ENCODE data around the gene LMO7.

Gene LMO7

GRCh38 chr13:75763512-75763911 is 127.4 kb downstream of the LMO7 start:
- no peak overlapping the region for H3K9ac ChIP-seq (ENCODE audit: low read length)
- no peak overlapping the region for H3K4me3 ChIP-seq (ENCODE audit: low read depth in 1 of 2, low read length in 2 of 2)
- no peak overlapping the region for H3K27ac ChIP-seq (ENCODE audit: low read depth, low read length)
- no peaks in the 10 kb centered on the region for H3K4me1 ChIP-seq (ENCODE audit: insufficient read depth, low read length)
- H3K9me3 ChIP-seq (ENCODE audit: low read length), result no peaks in the 10 kb centered on the region
- no peaks in the 10 kb centered on the region for H3K36me3 ChIP-seq (ENCODE audit: insufficient read depth, low read length)
- no peaks in the 10 kb centered on the region for H3K27me3 ChIP-seq (ENCODE audit: control insufficient read depth in 1 of 2, insufficient read depth in 2 of 2, low read length in 2 of 2)

DNA sequence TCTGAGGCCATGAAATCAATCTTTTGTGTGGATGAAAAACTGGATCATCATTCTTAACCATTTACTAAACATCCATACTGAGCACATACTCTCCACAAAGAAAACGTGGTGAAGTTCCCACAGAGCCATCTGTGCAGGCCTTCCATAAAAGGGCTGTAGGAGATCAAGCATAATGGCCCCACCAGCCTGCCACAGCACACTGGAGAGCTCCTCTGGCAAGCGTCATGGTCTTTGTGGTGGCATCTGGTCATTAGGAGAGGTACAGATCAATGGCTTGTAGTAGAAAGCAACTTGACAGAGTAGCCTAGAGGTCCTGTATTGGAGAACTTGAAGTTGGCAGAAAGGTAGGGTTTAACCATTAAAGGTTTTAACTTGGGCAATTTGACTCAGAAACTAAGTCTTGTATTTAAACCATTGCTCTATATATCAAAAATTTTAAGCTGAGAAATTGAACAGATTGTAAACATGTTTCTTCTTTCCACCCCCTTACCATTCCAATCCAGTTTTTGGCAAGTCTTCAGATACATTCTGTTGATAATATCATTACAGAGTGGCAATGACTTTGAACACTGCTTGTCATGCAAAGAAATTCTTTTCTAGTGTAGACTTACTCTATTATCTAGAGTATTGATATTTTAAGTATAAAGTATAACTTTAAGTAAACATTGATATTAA is 128.3 kb downstream of the LMO7 start:
- H3K27ac ChIP-seq (ENCODE audit: low read depth, low read length), result no peak overlapping the region
- H3K36me3 ChIP-seq (ENCODE audit: insufficient read depth, low read length), result no peaks in the 10 kb centered on the region
- H3K27me3 ChIP-seq (ENCODE audit: control insufficient read depth in 1 of 2, insufficient read depth in 2 of 2, low read length in 2 of 2), result no peaks in the 10 kb centered on the region
- H3K4me3 ChIP-seq (ENCODE audit: low read depth in 1 of 2, low read length in 2 of 2), result no peak overlapping the region
- H3K4me1 ChIP-seq (ENCODE audit: insufficient read depth, low read length), result no peaks in the 10 kb centered on the region
- H3K9ac ChIP-seq (ENCODE audit: low read length), result no peak overlapping the region
- no peaks in the 10 kb centered on the region for H3K9me3 ChIP-seq (ENCODE audit: low read length)

- Histone ChIP-seq H3K4me3 (ENCODE audit: low read depth in 1 of 2, low read length in 2 of 2) (no peak overlapping the region), H3K9me3 (ENCODE audit: low read length) (no peaks in the 10 kb centered on the region), H3K9ac (ENCODE audit: low read length) (no peak overlapping the region), H3K27me3 (ENCODE audit: control insufficient read depth in 1 of 2, insufficient read depth in 2 of 2, low read length in 2 of 2) (no peaks in the 10 kb centered on the region), H3K27ac (ENCODE audit: low read depth, low read length) (no peak overlapping the region), H3K4me1 (ENCODE audit: insufficient read depth, low read length) (no peaks in the 10 kb centered on the region), H3K36me3 (ENCODE audit: insufficient read depth, low read length) (no peaks in the 10 kb centered on the region)
Measured at GRCh38 chr13:75764926-75765310, 128.8 kb downstream of the LMO7 start.

DNA sequence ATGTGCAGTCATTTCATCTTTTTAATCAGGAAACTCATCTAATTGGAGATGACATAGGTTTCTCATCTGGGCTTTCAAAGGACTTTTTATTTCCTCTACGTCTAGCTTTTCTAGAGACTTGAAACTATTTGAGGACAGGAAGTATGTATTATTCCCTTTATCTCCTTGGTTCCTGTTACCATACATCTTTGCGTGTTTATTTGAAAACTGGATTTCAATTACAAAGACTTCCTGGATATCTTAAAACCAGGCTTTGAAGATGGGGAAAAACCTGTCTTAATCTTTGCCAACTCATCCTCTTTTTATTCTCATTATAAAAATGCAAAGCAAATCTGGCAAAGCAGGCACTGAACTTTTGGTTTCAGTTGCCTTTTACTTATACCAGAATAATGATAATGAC is 130.5 kb downstream of the LMO7 start:
- H3K9me3 ChIP-seq (ENCODE audit: low read length), result no peaks in the 10 kb centered on the region
- H3K4me3 ChIP-seq (ENCODE audit: low read depth in 1 of 2, low read length in 2 of 2), result no peak overlapping the region
- no peak overlapping the region for H3K9ac ChIP-seq (ENCODE audit: low read length)
- no peaks in the 10 kb centered on the region for H3K4me1 ChIP-seq (ENCODE audit: insufficient read depth, low read length)
- H3K27ac ChIP-seq (ENCODE audit: low read depth, low read length), result no peak overlapping the region
- no peaks in the 10 kb centered on the region for H3K36me3 ChIP-seq (ENCODE audit: insufficient read depth, low read length)
- H3K27me3 ChIP-seq (ENCODE audit: control insufficient read depth in 1 of 2, insufficient read depth in 2 of 2, low read length in 2 of 2), result no peaks in the 10 kb centered on the region

DNA sequence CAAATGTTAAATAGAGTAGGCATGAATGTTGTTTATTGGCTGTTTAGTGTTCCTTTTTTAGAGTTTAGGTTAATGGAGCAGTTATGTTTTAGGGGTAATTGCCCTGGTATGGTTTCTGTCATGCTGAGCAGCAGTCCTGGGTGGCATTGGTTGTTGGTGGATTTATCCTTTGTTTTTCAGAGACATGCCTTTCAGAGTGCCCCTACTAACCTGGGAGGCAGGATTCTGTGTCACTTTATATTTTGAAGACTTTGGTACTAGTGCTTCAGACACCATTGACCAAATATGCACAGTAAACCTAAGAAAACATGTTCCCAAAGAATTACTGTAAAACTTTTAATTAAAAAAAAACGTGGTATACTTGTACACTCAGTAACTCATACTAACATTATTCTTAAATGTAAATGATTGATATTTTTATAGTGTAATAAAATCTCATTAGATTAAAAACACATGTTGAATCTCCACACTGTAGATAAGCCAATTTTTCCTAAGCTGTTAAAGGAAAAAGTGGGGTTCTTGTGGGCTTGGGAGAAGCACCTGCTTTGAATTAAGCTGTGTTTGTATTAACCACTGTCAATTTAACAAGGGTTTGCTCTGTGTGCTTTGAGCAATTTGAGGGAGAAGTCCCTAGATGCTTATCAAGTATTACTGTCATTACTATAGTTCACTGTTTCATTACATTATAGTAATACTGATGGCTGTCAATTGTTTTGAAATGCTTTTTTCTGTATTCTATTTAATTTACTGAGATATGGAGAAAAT is 133.2 kb downstream of the LMO7 start:
- no peak overlapping the region for H3K27ac ChIP-seq (ENCODE audit: low read depth, low read length)

GRCh38 chr13:75770164-75770563 is 134.0 kb downstream of the LMO7 start:
- Histone ChIP-seq H3K9ac (ENCODE audit: low read length) (no peak overlapping the region), H3K27me3 (ENCODE audit: control insufficient read depth in 1 of 2, insufficient read depth in 2 of 2, low read length in 2 of 2) (no peaks in the 10 kb centered on the region), H3K4me3 (ENCODE audit: low read depth in 1 of 2, low read length in 2 of 2) (no peak overlapping the region), H3K9me3 (ENCODE audit: low read length) (no peaks in the 10 kb centered on the region), H3K36me3 (ENCODE audit: insufficient read depth, low read length) (no peaks in the 10 kb centered on the region), H3K27ac (ENCODE audit: low read depth, low read length) (no peak overlapping the region), H3K4me1 (ENCODE audit: insufficient read depth, low read length) (no peaks in the 10 kb centered on the region)

More for the DNA sequence above, 133.2 kb downstream of the LMO7 start:
- H3K4me3 ChIP-seq (ENCODE audit: low read depth in 1 of 2, low read length in 2 of 2), result no peak overlapping the region
- H3K9me3 ChIP-seq (ENCODE audit: low read length), result no peaks in the 10 kb centered on the region
- no peaks in the 10 kb centered on the region for H3K4me1 ChIP-seq (ENCODE audit: insufficient read depth, low read length)
- H3K27me3 ChIP-seq (ENCODE audit: control insufficient read depth in 1 of 2, insufficient read depth in 2 of 2, low read length in 2 of 2), result no peaks in the 10 kb centered on the region
- no peak overlapping the region for H3K9ac ChIP-seq (ENCODE audit: low read length)
- H3K36me3 ChIP-seq (ENCODE audit: insufficient read depth, low read length), result no peaks in the 10 kb centered on the region

- no peak overlapping the region for H3K27ac ChIP-seq (ENCODE audit: low read depth, low read length)
- H3K36me3 ChIP-seq (ENCODE audit: insufficient read depth, low read length), result no peaks in the 10 kb centered on the region
- no peaks in the 10 kb centered on the region for H3K9me3 ChIP-seq (ENCODE audit: low read length)
- H3K27me3 ChIP-seq (ENCODE audit: control insufficient read depth in 1 of 2, insufficient read depth in 2 of 2, low read length in 2 of 2), result no peaks in the 10 kb centered on the region
- H3K4me3 ChIP-seq (ENCODE audit: low read depth in 1 of 2, low read length in 2 of 2), result no peak overlapping the region
- H3K9ac ChIP-seq (ENCODE audit: low read length), result no peak overlapping the region
- no peaks in the 10 kb centered on the region for H3K4me1 ChIP-seq (ENCODE audit: insufficient read depth, low read length)
Measured at GRCh38 chr13:75770592-75771011, 134.5 kb downstream of the LMO7 start.

DNA sequence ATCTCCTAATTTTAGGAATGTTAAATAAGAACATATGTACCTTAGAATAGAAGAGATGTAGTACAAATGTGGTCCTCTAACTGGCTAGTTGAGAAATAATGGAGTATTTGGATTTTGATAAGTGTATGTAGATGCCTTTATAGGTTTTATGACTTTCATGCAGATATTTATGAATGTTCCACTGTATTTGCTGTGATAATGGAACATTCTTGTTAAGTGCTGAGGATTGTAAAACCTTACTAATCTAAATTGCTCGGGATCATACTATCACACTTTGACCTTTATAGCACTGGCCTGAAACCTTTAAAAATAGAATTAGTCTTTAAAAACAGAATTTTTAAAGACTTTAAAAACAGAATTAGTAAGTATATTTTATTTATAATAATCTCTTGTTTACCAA is 135.1 kb downstream of the LMO7 start:
- Histone ChIP-seq H3K9me3 (ENCODE audit: low read length) (no peaks in the 10 kb centered on the region), H3K4me1 (ENCODE audit: insufficient read depth, low read length) (no peaks in the 10 kb centered on the region), H3K4me3 (ENCODE audit: low read depth in 1 of 2, low read length in 2 of 2) (no peak overlapping the region), H3K36me3 (ENCODE audit: insufficient read depth, low read length) (no peaks in the 10 kb centered on the region), H3K9ac (ENCODE audit: low read length) (no peak overlapping the region), H3K27me3 (ENCODE audit: control insufficient read depth in 1 of 2, insufficient read depth in 2 of 2, low read length in 2 of 2) (no peaks in the 10 kb centered on the region), H3K27ac (ENCODE audit: low read depth, low read length) (no peak overlapping the region)

DNA sequence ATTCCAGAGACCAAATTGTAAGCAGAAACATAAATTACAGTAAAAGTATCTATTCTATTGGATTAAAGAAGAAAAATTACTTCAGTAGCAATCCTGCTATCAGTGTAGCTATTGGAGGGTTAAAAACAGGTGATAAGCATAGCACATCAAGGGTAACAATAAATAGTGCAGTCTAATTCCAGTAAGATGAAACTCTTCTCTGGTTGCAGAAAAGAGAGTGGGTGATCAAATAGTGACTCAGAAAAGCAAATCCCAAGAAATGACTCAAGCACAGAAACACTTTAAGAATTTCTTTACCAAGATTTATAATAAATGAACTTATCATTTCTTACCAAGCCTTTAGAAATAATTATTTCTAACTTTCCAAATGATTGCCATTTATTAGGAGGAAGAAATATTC is 135.7 kb downstream of the LMO7 start:
- H3K27me3 ChIP-seq (ENCODE audit: control insufficient read depth in 1 of 2, insufficient read depth in 2 of 2, low read length in 2 of 2), result no peaks in the 10 kb centered on the region
- H3K27ac ChIP-seq (ENCODE audit: low read depth, low read length), result no peak overlapping the region
- H3K4me1 ChIP-seq (ENCODE audit: insufficient read depth, low read length), result no peaks in the 10 kb centered on the region
- no peak overlapping the region for H3K4me3 ChIP-seq (ENCODE audit: low read depth in 1 of 2, low read length in 2 of 2)
- no peak overlapping the region for H3K9ac ChIP-seq (ENCODE audit: low read length)
- H3K9me3 ChIP-seq (ENCODE audit: low read length), result no peaks in the 10 kb centered on the region
- H3K36me3 ChIP-seq (ENCODE audit: insufficient read depth, low read length), result no peaks in the 10 kb centered on the region

- H3K36me3 ChIP-seq (ENCODE audit: insufficient read depth, low read length), result no peaks in the 10 kb centered on the region
- no peak overlapping the region for H3K4me3 ChIP-seq (ENCODE audit: low read depth in 1 of 2, low read length in 2 of 2)
- H3K27me3 ChIP-seq (ENCODE audit: control insufficient read depth in 1 of 2, insufficient read depth in 2 of 2, low read length in 2 of 2), result no peaks in the 10 kb centered on the region
- H3K27ac ChIP-seq (ENCODE audit: low read depth, low read length), result no peak overlapping the region
- no peak overlapping the region for H3K9ac ChIP-seq (ENCODE audit: low read length)
- no peaks in the 10 kb centered on the region for H3K9me3 ChIP-seq (ENCODE audit: low read length)
- H3K4me1 ChIP-seq (ENCODE audit: insufficient read depth, low read length), result no peaks in the 10 kb centered on the region
Measured at GRCh38 chr13:75774176-75774575, 138.0 kb downstream of the LMO7 start.

DNA sequence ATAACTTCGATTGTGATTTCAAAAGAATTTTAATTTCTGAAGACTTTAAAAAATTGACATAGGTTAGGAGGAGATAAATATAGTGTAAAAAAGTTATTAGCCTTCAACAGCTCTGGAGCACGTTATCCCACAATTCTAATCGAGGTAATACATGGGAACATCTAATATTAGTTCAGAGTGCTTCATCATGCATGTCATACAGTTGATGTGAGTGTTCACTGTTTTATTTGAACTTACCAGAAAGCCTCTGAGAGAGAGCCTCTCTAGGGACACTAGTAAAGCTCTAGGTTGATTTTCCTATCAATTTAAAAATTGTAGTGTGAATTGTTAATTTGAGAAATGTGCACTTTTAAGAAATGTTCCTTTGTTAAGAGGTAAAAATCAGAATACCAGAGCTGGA is 140.4 kb downstream of the LMO7 start:
- no peaks in the 10 kb centered on the region for H3K4me1 ChIP-seq (ENCODE audit: insufficient read depth, low read length)
- no peaks in the 10 kb centered on the region for H3K9me3 ChIP-seq (ENCODE audit: low read length)
- H3K9ac ChIP-seq (ENCODE audit: low read length), result no peak overlapping the region
- H3K36me3 ChIP-seq (ENCODE audit: insufficient read depth, low read length), result no peaks in the 10 kb centered on the region
- no peaks in the 10 kb centered on the region for H3K27me3 ChIP-seq (ENCODE audit: control insufficient read depth in 1 of 2, insufficient read depth in 2 of 2, low read length in 2 of 2)
- no peak overlapping the region for H3K27ac ChIP-seq (ENCODE audit: low read depth, low read length)
- no peak overlapping the region for H3K4me3 ChIP-seq (ENCODE audit: low read depth in 1 of 2, low read length in 2 of 2)

DNA sequence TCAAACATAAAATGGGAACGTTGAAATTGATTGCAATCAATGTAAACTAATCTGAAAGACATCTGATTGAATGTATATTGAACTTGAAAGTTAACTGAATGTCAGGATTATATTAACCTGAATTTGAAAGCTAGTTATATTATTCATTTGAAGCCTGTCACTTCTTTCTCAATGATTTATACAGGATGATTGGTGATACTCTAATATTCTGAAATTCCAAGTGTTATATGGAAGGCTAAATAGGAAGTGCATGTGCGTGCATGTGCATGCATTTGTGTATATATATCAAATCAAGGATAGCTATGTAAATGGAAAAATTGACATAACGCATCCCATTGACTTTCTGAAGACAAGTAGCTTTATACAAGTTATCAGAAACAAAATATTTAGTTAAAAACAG is 143.3 kb downstream of the LMO7 start:
- no peak overlapping the region for H3K9ac ChIP-seq (ENCODE audit: low read length)
- H3K36me3 ChIP-seq (ENCODE audit: insufficient read depth, low read length), result no peaks in the 10 kb centered on the region
- H3K4me1 ChIP-seq (ENCODE audit: insufficient read depth, low read length), result no peaks in the 10 kb centered on the region
- no peak overlapping the region for H3K4me3 ChIP-seq (ENCODE audit: low read depth in 1 of 2, low read length in 2 of 2)
- no peaks in the 10 kb centered on the region for H3K27me3 ChIP-seq (ENCODE audit: control insufficient read depth in 1 of 2, insufficient read depth in 2 of 2, low read length in 2 of 2)
- no peak overlapping the region for H3K27ac ChIP-seq (ENCODE audit: low read depth, low read length)
- no peaks in the 10 kb centered on the region for H3K9me3 ChIP-seq (ENCODE audit: low read length)
